GM18517 (cell line): ENCODE measurements around the gene DCC.

Source experiments
- ATAC-seq: cut with Tn5 transposase; IDR thresholded peaks from one replicate; pipeline ENCODE4 v1.9.1; 2021; ENCODE audit warnings: mild to moderate bottlenecking, moderate library complexity; ENCODE audit not compliant: unreplicated experiment

The DCC gene

DNA sequence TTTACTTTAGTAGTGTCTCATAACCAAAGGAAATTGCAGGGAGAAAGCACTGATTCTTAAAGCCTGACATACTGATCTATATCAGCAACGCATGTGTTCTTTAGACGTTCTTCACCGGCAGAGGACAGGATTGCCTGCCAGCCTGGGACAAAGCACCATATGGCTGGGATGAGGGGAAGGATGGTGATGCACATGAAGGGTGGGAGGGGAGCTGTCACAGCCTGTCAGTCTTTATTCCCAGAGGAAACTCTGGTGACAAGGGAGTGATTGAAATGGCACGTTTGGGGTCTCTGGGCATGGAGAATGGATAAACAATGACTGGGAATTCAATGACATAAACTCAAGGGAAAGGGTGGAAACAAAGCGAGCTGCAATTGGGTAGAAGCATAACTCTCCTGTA, 808.1 kb downstream of the DCC start:
- ATAC-seq: no peak

DNA sequence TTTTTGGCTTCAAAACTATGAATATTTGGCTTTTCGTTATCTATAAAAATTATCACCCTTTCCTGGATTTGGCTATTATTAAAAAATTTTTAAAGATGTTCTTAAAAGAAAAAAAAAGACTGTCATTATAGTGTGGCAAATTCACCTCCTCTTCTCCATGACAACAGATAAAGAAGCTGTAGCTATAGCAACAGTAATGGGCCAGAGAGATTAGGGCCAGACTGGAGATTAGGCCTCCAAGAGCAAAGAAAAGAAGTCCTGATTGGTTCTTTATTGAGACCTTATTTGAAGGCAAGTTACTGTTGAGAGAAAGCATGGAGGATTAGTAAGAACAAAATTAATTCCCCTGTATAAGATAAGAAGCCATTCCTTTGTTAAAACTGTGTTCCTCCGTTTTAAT, 812.5 kb downstream of the DCC start:
- ATAC-seq: no peak

DNA sequence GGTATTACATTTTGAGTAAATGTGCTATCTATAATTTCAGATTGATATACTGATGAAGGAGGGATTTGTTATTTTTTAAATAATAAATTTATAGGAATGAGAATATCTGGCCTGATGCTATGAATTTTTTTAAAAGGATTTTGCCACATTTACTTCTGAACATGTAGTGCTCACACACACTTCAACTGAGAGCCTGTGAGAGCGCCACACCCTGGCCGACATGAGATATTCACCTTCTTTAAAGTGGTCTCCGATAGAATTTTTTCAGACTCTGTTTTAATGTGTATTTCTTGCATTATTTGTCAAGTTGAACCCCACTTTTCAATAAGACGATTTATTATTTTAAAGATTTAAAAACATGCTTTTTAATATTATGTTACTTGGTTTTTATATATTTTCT, 813.3 kb downstream of the DCC start:
- ATAC-seq: no peak

DNA sequence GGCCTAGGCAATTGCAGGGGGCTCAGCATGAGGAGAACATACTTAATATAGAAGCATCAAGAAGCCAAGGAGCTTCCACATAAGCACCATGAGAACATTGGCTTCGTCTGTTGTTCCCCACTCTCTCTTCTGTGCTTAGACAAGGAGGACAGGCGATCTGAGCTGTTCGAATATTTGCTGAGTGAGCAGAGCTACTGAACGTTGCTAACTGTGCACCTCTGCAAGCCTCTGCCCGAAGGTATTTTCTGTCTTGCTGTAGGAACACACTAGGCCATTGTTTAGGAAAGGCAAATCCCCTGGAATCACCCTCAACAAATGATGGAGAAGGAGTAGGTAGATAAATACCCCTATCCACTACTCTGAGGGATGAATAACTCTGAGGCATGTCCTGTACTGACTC, 813.8 kb downstream of the DCC start:
- ATAC-seq: no peak

DNA sequence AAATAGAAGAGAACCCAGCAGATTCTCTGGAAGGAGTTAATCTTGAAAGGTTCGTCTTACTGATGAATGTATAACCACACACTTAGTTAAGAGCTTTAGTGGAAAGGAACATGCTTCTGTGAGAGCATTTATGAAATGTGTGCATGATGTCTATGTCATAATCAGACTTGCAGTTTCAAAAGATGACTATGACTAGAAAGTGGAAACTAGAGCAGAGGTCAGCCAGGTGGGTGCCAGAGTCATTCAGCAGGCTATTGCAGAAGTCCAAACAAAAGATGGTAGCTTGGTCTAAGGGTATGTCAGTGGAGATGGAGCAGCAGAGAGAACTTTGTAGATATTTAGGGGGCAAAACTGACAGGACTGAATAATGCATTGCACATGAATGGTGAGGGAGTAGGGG, 825.8 kb downstream of the DCC start:
- no peak for ATAC-seq

DNA sequence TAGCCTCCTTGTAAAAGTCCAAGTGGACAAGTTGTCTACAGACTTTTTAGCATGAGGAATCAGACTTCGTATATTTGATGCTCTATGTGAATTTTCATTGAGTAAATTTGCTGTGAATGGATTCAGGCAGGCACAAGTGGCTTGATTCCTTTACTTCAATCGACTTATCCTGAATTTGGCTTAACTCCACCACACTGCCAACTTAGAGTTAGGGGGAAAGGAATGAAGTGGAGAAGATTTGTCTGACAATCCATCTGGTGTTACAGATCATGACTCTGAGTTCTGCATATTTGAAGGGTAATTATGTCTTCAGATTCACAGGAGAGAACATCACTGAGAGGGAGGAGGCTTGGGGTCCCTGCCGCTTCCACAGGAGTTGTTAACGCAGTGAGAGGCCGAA, 829.3 kb downstream of the DCC start:
- ATAC-seq: no peak

DNA sequence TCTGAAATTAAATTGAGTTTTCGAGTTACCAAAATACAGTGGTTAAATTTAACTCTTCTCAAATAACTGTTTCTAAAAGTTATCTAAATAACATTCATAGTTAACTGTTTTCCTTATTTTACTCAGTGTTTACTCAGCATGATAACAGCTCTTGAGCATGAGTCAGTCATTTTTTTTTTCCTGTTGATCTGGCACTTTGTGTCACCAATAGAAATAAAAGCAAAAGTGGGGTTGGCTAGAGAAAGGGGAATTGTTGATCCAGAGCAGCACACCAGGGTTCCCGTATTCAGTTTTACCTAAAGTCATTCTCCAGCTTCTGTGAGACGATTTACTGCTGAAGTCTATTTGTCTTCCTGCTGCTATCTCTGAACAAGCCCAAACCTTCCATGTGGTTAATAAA, 851.6 kb downstream of the DCC start:
- ATAC-seq: no peak

DNA sequence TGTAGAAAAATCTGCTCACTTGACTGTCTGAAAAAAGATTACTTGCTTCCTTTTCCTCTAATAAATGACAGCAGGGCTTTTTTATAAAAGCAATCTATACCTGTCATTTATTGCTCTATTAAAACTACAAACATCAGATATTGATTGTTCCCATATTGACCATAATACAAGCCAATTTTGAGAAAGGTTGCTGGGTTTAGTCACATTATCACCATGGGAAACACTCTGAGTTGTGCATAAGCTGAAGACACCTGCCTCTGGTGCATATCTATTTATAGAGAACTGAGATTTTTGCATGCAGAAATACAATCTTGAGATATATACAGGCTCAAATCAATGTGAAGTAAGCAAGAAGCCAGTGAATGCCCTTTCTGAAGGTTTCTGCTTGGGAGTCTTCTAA, 853.9 kb downstream of the DCC start:
- no peak for ATAC-seq

DNA sequence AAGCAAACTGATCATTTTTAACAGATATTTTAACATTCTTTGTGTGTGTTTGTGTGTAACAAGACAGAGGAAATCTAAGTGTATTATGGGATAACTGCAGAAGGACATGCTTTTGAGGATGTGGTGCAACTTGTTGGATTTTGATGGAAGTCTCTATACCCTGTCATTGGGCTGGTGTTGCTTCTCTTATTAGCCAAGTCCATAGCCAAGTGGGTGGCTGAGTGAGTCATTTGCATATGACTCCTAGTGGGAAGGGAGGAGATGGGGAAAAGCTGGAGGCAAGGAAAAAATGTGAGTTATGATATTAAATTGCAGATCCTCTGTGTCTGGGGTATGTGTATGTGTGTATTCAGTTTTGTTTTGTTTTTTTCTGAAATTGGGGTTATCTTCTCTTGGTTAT, 879.9 kb downstream of the DCC start:
- ATAC-seq: no peak

DNA sequence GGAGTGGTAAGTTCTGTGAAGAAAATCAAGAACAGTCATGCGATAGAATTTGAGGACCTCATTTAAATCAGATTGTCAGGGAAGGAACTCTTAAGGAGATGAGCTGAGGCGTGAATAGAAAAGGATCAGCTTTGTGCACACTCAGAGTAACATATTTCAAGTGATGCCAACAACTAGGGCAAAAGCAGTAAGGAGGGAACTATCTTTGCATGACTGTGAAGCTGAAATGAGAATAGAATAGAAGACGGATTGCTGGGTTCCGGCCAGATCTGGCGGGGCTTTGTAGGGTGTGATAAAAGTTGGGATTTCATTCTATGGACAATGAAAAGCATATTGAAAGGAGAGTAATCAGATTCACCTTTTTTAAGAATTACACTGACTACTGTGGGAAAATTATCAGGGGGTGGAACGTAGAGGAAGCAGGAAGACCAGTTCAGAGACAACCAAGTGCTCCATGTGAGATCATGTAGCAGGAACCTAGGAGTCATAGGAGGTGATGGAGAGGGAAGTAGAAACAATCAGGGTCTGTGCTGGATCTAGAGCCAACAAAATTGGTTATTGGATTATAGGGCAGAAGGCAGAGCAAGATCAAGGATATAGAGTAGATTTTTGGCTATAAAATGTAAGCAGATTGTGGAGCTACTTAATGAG, 884.3 kb downstream of the DCC start:
- no peak for ATAC-seq

DNA sequence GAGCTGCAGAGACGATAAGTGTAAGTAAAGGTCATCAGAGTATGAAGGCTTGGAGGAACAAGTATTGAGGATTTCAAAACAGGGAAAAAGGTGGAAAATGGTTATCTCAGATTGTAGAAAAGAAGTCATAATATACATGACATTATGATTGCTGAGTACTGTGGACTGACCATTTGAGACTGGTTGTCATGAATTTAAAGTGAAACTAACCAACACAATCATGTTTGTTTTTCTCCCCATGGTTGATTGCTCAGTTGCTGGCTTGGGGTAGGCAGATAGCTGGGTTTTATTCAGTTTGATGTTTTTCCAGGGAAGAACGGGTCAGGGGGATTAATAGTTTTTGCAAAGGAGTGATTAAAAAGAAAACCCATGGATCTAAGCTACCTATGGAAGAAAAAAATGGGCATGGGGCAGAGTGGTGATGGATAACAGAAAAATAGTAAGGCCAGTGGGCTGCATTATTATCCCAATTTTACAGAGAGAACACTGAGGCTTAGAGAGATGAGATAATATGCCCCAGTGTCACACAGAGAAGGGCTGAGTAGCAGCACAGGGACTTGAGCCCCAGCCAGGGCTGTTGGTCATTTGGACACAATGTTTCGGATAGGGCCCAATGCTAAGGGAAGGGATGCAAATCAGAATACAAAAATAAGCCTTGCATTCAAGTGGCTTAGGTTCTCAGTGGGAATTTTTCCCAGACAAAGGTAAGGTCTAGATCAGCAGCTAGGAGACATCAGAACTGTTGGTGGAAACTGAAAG, 885.7 kb downstream of the DCC start:
- no peak for ATAC-seq

DNA sequence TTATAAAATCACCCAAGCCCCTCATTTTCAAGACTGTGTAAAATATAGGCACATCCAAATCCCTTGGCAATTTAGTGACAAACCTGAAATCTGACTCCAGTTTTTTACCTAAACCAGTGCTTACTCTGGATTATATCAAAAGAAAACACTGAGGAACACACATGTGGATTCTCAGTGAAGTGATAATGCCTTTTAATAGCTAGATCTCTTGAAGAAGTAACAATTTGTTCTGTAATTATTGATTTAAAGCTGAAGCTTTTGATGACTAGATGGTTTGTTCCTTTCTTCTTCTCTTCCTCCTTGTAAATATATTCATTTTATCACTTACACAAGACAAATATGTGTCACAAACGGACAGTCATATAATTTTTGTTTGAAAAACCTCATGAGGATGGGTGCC, 894.6 kb downstream of the DCC start:
- ATAC-seq: no peak

DNA sequence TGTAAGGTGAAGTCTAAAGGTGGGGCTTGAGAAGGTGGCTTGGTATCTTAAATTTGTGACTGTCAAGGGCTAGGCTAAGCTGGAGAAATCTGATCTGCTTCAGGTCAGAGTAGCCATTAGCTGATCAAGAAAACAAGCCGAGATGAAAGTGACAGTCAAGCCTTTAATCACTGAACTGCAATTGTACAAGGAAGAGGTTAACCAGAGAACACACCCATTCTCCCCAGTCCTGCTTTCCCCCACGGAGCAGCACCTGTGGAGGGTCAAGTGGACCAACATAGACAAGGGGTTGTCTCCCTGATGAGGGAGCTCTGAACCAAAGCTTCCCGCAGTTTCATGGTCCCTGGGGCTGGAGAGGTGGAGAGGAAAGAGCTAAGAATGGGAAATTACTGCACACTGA, 901.2 kb downstream of the DCC start:
- no peak for ATAC-seq

DNA sequence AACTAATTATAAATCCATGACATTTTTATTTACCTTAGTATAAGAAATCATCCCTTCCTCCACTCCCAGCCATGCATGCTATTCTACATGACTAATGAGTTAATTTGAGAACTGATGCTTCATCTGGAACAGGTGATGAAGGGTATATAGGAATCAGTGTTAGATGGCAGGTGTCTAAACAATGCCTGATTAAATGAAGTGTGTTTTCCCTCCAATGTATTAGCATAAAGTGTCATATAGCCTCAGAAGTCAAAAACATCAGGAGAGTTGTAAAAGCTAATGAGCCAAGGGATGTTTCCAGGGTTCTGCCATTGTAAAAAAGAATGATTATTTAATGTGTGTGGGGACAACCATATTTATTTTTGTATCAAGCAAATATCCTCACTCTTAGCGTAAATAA, 913.8 kb downstream of the DCC start:
- no peak for ATAC-seq

DNA sequence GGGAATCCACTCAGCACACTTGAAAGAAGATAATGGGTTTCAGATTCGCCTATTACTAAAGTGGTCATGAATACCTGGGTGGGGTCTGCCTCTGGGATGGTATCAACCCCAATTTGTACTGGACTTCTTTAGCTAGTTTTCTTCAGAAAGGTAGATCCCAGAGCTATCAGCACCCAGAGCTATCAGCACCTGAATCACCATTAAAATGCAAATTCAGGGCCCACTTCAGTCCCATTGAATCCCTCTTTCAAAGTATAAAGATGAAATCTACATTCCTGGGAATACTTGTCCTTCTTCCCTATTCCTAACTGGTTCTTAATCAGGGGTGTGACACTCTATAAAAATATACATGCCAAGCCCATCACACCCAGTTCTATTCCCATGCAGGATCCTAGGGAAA, 914.3 kb downstream of the DCC start:
- ATAC-seq: no peak

DNA sequence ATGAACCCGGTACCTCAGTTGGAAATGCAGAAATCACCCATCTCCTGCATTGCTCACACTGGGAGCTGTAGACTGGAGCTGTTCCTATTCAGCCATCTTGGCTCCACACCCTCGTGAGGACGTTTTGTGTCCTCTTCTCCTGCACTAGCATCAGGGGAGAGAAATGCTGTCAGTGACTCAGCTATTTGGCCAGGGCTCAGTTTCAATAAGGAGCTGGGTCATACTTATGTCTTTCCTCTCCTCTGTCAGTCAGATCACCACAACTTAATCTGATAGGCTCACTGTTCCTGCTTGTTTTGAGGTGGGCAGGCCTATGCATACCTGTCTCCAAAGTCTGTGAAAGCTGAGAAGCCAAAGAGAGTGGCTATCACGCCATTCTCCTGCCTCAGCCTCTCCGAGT, 921.2 kb downstream of the DCC start:
- ATAC-seq: no peak

DNA sequence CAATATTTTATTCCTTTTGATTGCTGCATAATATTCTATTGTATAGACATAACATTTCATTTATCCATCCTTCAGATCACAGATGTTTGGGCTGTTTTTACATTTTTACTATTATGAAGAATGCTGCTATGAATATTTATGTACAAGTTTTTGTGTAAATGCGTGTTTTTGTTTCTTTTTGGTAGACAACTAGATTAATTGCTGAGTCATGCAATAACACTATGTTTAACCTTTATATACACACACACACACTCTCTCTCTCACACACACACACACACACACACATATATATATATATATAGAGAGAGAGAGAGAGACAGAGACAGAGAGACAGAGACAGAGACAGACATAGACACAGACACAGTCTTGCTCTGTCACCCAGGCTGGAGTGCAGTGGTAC, 926.9 kb downstream of the DCC start:
- no peak for ATAC-seq

DNA sequence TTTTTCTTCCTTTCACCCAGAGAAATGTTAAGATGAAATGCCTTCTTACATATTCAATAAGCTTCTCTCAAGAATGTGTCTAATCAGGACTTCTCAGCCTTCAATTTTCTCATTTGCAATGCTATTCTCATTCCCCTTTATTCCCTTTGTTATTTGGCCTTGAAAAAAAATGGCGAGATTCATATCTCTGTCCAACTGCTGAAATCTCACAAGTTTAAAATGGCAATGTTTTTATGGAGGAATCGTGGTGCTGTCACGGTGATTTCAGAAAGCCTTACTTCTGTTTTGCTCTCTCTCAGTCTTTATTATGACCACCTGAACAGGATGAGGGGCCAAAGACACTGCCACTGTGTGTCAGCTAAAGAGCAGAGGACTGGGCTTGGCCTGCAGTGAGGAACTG, 928.5 kb downstream of the DCC start:
- no peak for ATAC-seq

DNA sequence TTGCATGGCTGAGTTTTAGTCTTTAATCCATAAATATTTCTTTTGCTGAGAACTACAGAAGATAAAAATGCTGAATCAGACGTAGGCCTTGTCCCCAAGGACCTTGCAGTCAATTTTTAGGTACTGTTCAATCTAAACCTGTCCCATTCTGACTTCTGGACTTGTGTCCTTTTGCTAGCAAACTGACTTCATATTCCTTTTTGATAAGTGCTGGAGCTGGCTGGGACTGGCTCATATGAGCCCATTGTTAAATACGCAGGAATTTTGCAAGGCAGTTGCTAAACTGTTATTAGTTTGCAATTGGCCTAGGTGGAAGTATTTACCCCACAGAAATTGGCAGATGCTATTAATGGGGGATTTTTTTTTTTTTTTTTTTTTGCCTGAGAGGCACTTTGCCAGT, 941.4 kb downstream of the DCC start:
- ATAC-seq: no peak

DNA sequence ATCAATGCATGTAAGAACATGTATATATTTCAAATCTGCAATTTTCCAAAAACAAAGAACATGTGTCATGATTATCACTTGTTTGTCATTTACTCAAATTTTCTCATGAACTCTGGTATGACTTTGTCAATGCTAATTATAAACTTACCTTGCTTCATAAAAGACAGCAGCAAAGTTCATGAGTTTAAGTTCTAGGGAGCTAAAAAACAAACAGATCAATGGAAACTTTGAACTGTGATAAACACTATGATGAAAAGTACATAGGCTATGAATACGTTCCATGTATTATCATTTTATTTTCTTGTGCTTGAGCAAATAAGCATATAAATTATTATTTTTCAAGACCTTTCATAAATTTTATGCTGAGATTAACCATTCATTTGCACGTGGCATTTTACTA, 943.7 kb downstream of the DCC start:
- no peak for ATAC-seq

DNA sequence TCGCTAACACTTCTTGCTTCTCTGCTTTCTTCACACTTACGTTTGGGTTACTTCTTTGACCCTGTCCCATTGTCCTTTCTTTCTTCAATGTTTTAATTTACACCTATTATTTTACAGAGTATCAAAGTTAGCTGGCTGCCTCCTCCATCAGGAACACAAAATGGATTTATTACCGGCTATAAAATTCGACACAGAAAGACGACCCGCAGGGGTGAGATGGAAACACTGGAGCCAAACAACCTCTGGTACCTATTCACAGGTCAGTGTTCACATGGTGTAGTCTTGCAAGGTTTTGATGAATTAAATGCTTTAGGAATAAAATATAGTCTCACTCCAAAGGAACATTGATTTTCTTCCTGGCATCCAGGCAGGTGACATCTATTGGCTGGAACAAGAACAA, 965.5 kb downstream of the DCC start:
- ATAC-seq: no peak

DNA sequence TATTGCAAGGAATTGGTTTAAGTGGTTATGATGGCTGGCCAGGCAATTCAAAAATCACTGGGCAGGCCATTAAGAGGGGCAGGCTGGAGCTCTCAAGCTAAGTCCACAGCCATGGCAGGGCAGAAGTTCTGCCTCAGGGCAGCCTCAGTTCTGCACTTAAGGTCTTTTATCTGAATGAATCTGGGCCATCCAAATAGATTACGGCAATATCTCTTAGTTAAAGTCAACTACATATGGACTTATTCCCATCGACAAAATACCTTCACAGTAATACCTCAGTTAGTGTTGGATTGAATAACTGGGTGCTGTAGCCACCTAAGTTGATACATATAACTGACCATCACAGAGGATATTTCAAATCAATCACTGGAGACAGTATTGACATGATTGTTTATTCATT, 979.6 kb downstream of the DCC start:
- no peak for ATAC-seq

DNA sequence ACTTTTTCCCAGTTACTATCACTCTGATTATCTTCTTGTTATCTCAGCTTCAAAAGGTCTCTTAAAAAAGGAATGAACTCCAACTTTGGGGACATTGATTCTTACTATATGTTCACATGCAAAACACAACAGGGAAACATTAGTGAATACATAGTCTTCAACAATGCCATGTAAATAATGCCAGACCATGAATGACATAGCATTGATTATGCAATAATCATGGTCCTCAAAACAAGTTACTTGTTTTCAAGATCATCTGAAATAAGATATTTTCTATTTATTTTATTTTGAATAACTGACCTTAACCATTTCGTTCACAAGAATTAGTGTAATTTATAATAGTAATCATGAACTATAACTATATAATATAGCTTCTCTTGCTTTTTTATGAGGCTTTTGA, 982.2 kb downstream of the DCC start:
- ATAC-seq: no peak
